CD14-positive monocyte (primary cell): ENCODE measurements around the gene CNTN4. TPM values are rescaled to one million over a fixed set of nuclear protein-coding genes. Genes with fewer than 3 reads are reported as not detected.

Experiments
- DNase-seq, 3 donors: peaks; one replicate each; pipeline ENCODE4 v3.0.0-alpha.2; 2011 to 2022
- H2AFZ ChIP-seq: 2 replicates; pipeline ENCODE4 v1.6.0; 2012; ENCODE audit warnings: mild to moderate bottlenecking, low read depth, low read length, inconsistent platforms; ENCODE audit not compliant: insufficient read depth, poor library complexity, severe bottlenecking
- H3K27ac ChIP-seq, 2 donors: 1 replicate in 1 of 2; 2 replicates in 1 of 2; pipeline ENCODE4 v1.5.1; 2012 to 2013; ENCODE audit warnings: low read length in 2 of 2, control low read depth in 1 of 2, inconsistent platforms in 1 of 2, low read depth in 1 of 2, mild to moderate bottlenecking in 1 of 2
- H3K27me3 ChIP-seq, 2 donors: one replicate each; pipeline versions ENCODE4 v1.6.0 to v1.6.1; 2011 to 2013; ENCODE audit warnings: low read length in 2 of 2; ENCODE audit not compliant: control insufficient read depth in 2 of 2, insufficient read depth in 2 of 2
- H3K36me3 ChIP-seq, 2 donors: replicated peaks in 1 of 2; 1 replicate in 1 of 2; 2 replicates in 1 of 2; pipeline versions ENCODE4 v1.5.1 to v1.6.1; 2012 to 2013; ENCODE audit warnings: low read length in 2 of 2, control low read depth in 1 of 2, inconsistent platforms in 1 of 2, mild to moderate bottlenecking in 1 of 2; ENCODE audit not compliant: insufficient read depth in 2 of 2, control insufficient read depth in 1 of 2
- H3K4me1 ChIP-seq, 2 donors: 1 replicate in 1 of 2; 2 replicates in 1 of 2; pipeline versions ENCODE4 v1.5.1 to v1.6.1; 2012 to 2013; ENCODE audit warnings: low read length in 2 of 2, control low read depth in 1 of 2, inconsistent platforms in 1 of 2, mild to moderate bottlenecking in 1 of 2, moderate library complexity in 1 of 2; ENCODE audit not compliant: insufficient read depth in 2 of 2, control insufficient read depth in 1 of 2
- H3K4me2 ChIP-seq: replicated peaks from 2 replicates; pipeline ENCODE3; 2012; ENCODE audit warnings: low read length, moderate library complexity, mild to moderate bottlenecking; ENCODE audit not compliant: poor library complexity, severe bottlenecking; ENCODE audit errors: extremely low read depth
- H3K4me3 ChIP-seq, 3 experiments: fragments of 200-600 bp in 1 of 3; sonication (generic) in 1 of 3; replicated peaks in 1 of 3; 1 replicate in 2 of 3; 2 replicates in 1 of 3; pipeline ENCODE4 v1.5.1; 2011 to 2013; ENCODE audit warnings: low read length in 3 of 3, mild to moderate bottlenecking in 3 of 3, control low read depth in 2 of 3, low read depth in 2 of 3, inconsistent platforms in 1 of 3, moderate library complexity in 1 of 3
- H3K79me2 ChIP-seq: 2 replicates; pipeline ENCODE4 v1.6.0; 2012; ENCODE audit warnings: mild to moderate bottlenecking, control low read depth, inconsistent platforms, low read length, moderate library complexity; ENCODE audit not compliant: insufficient read depth
- H3K9ac ChIP-seq: 2 replicates; pipeline ENCODE4 v1.6.0; 2017; ENCODE audit warnings: low read length, mild to moderate bottlenecking; ENCODE audit not compliant: insufficient read depth, poor library complexity, severe bottlenecking
- H3K9me3 ChIP-seq, 2 donors: replicated peaks in 1 of 2; 1 replicate in 1 of 2; 2 replicates in 1 of 2; pipeline versions ENCODE4 v1.5.1 to v1.6.1; 2012 to 2013; ENCODE audit warnings: low read length in 2 of 2, control low read depth in 1 of 2; ENCODE audit not compliant: control insufficient read depth in 1 of 2, insufficient read depth in 1 of 2
- H4K20me1 ChIP-seq: 2 replicates; pipeline ENCODE4 v1.6.0; 2012; ENCODE audit warnings: mild to moderate bottlenecking, low read length, control low read depth, moderate library complexity; ENCODE audit not compliant: insufficient read depth
- H3K27ac Mint-ChIP-seq, 7 donors: one replicate each; pipeline ENCODE4 v1.8.0; 2020; ENCODE audit warnings: mild to moderate bottlenecking in 7 of 7, mixed read lengths in 7 of 7, moderate library complexity in 6 of 7, inconsistent platforms in 2 of 7
- H3K27me3 Mint-ChIP-seq, 3 donors: one replicate each; pipeline ENCODE4 v1.8.0; 2021 to 2022; ENCODE audit warnings: low read depth in 3 of 3, mild to moderate bottlenecking in 3 of 3, mixed read lengths in 3 of 3, moderate library complexity in 3 of 3, inconsistent platforms in 1 of 3
- H3K36me3 Mint-ChIP-seq, 2 donors: one replicate each; pipeline ENCODE4 v1.8.0; 2020; ENCODE audit warnings: mixed read lengths in 2 of 2, inconsistent platforms in 1 of 2, mild to moderate bottlenecking in 1 of 2
- H3K4me1 Mint-ChIP-seq: one replicate; pipeline ENCODE4 v1.8.0; 2020; ENCODE audit warnings: mild to moderate bottlenecking, mixed read lengths
- H3K4me3 Mint-ChIP-seq, 2 donors: one replicate each; pipeline ENCODE4 v1.8.0; 2020; ENCODE audit warnings: mild to moderate bottlenecking in 2 of 2, mixed read lengths in 2 of 2, moderate library complexity in 1 of 2
- H3K9me3 Mint-ChIP-seq, 7 donors: one replicate each; pipeline ENCODE4 v1.8.0; 2020 to 2022; ENCODE audit warnings: mixed read lengths in 7 of 7, mild to moderate bottlenecking in 6 of 7, moderate library complexity in 6 of 7, inconsistent platforms in 2 of 7
- CTCF ChIP-seq: fragments of 200-600 bp; IDR thresholded peaks from one replicate; pipeline ENCODE4 v1.8.0; 2022; ENCODE audit warnings: antibody characterized with exemption, mild to moderate bottlenecking
- WGBS: methylation state at CpG from one replicate; pipeline ENCODE4 v1.1.5; 2013; ENCODE audit warnings: missing lambda C conversion rate; ENCODE audit not compliant: insufficient coverage; 5-methylcytosine and 5-hydroxymethylcytosine counted together
- intact Hi-C, 2 donors: fragments of 100-400 bp; cut with micrococcal nuclease; formaldehyde crosslinking; loops; one replicate each; pipeline versions ENCODE4 v1.15.0 to v1.15.1; 2023
- polyA plus RNA-seq, 3 donors: library from polyadenylated mRNA; depleted of rRNA in 1 of 3; unstranded in 2 of 3; stranded (reverse) in 1 of 3; fragments of 300-500 nt in 2 of 3; fragments of >200 nt in 1 of 3; fragmentation: Illumina TruSeq in 2 of 3; gene quantifications; 1 replicate in 2 of 3; 2 replicates in 1 of 3; pipeline ENCODE4 v1.2.3, GENCODE V29; 2012 to 2021

The CNTN4 gene
- polyA plus RNA-seq, 3 donors: not detected

GRCh38 chr3:2860626-2861025 lies 762.0 kb downstream of the CNTN4 start:
- no CpG with 5 or more reads among the region's 2 CpGs for WGBS

GRCh38 chr3:2861120-2861519 lies 762.5 kb downstream of the CNTN4 start:
- WGBS: 88% methylated on average over 1 of the region's 1 CpG
- Histone ChIP-seq H3K4me1 (no peaks in the 10 kb centered on the region), H3K27me3 (no peaks in the 10 kb centered on the region), H4K20me1 (no peaks in the 10 kb centered on the region), H3K79me2 (no peaks in the 10 kb centered on the region), H3K27ac (no peak overlapping the region), H3K4me2 (no peak overlapping the region), H3K36me3 (no peaks in the 10 kb centered on the region), H3K4me3 (no peak overlapping the region), H2AFZ (no peak overlapping the region), H3K9me3 (peaks cover 0 to 2% of the 10 kb centered on the region in 2 donors), H3K9ac (no peak overlapping the region)
- peaks cover 0 to 1% (median 0%) of the 10 kb centered on the region in 3 donors for H3K27me3 Mint-ChIP-seq
- no peak overlapping the region for H3K4me3 Mint-ChIP-seq
- H3K36me3 Mint-ChIP-seq: no peaks in the 10 kb centered on the region
- DNase-seq: no peak
- H3K4me1 Mint-ChIP-seq: no peaks in the 10 kb centered on the region
- no peak for TF ChIP-seq CTCF
- H3K27ac Mint-ChIP-seq: no peak overlapping the region
- intact Hi-C loops: no loop called here
- H3K9me3 Mint-ChIP-seq: peaks cover 0 to 9% (median 2%) of the 10 kb centered on the region in 7 donors

More at GRCh38 chr3:2860626-2861025, 762.0 kb downstream of the CNTN4 start:
- Histone ChIP-seq H4K20me1 (no peaks in the 10 kb centered on the region), H3K4me2 (no peak overlapping the region), H3K27me3 (no peaks in the 10 kb centered on the region), H3K36me3 (no peaks in the 10 kb centered on the region), H3K4me1 (no peaks in the 10 kb centered on the region), H3K27ac (no peak overlapping the region), H3K9me3 (peaks cover 0 to 2% of the 10 kb centered on the region in 2 donors), H3K79me2 (no peaks in the 10 kb centered on the region), H3K4me3 (no peak overlapping the region), H3K9ac (no peak overlapping the region), H2AFZ (no peak overlapping the region)
- Mint-ChIP-seq H3K4me3 (no peak overlapping the region), H3K4me1 (no peaks in the 10 kb centered on the region), H3K36me3 (no peaks in the 10 kb centered on the region), H3K27me3 (peaks cover 0 to 1% (median 0%) of the 10 kb centered on the region in 3 donors), H3K27ac (no peak overlapping the region), H3K9me3 (peaks cover 0 to 9% (median 2%) of the 10 kb centered on the region in 7 donors)
- TF ChIP-seq CTCF: no peak
- intact Hi-C loops: no loop called here
- DNase-seq: no peak
